Hepatocyte (in vitro differentiated cells): ENCODE data around the gene CSTPP1.
"Not testable (repeated sequence)": the region's sequence is repeated elsewhere in the genome, so short reads cannot be mapped to it uniquely, and the experiment has no call there.

ENCODE experiments used
- EZH2 ChIP-seq: fragments of 200-600 bp; sonication (generic); IDR thresholded peaks from 2 replicates; pipeline ENCODE4 v1.6.1; 2016; ENCODE audit warnings: antibody characterized with exemption, mild to moderate bottlenecking, borderline replicate concordance
- EZH2phosphoT487 ChIP-seq: fragments of 200-600 bp; sonication (generic); IDR thresholded peaks from one replicate; pipeline ENCODE4 v1.6.1; 2018; ENCODE audit warnings: antibody characterized with exemption, mild to moderate bottlenecking, low read depth, moderate library complexity; ENCODE audit not compliant: unreplicated experiment, severe bottlenecking
- TF ChIP-seq, protein P1 (sequence below): fragments of 200-600 bp; sonication (generic); IDR thresholded peaks from 2 replicates; pipeline ENCODE4 v1.5.1; 2016; ENCODE audit warnings: antibody characterized with exemption, mild to moderate bottlenecking; ENCODE audit not compliant: poor library complexity

DNA sequence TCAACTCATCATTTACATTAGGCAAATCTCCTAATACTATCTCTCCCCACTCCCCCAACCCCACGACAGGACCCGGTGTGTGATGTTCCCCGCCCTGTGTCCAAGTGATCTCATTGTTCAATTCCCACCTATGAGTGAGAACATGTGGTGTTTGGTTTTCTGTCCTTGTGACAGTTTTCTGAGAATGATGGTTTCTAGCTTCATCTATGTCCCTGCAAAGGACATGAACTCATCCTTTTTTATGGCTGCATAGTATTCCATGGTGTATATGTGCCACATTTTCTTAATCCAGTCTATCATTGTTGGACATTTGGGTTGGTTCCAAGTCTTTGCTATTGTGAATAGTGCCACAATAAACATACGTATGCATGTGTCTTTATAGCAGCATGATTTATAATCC lies 176.4 kb downstream of the CSTPP1 start:
- TF ChIP-seq, protein P1, sequence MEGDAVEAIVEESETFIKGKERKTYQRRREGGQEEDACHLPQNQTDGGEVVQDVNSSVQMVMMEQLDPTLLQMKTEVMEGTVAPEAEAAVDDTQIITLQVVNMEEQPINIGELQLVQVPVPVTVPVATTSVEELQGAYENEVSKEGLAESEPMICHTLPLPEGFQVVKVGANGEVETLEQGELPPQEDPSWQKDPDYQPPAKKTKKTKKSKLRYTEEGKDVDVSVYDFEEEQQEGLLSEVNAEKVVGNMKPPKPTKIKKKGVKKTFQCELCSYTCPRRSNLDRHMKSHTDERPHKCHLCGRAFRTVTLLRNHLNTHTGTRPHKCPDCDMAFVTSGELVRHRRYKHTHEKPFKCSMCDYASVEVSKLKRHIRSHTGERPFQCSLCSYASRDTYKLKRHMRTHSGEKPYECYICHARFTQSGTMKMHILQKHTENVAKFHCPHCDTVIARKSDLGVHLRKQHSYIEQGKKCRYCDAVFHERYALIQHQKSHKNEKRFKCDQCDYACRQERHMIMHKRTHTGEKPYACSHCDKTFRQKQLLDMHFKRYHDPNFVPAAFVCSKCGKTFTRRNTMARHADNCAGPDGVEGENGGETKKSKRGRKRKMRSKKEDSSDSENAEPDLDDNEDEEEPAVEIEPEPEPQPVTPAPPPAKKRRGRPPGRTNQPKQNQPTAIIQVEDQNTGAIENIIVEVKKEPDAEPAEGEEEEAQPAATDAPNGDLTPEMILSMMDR = not testable (repeated sequence)
- not testable (repeated sequence) for TF ChIP-seq EZH2, EZH2phosphoT487
